HUES64 (cell line): Measurements from ENCODE around the gene KIAA1614.
A peak's percentile ranks its signal among the peaks of the same experiment; 100 is the strongest.

ENCODE experiments used
- H3K27ac ChIP-seq: 2 replicates; pipeline ENCODE4 v1.7.0; 2013; ENCODE audit warnings: low read depth, low read length, inconsistent platforms
- H3K27me3 ChIP-seq: 2 replicates; pipeline ENCODE4 v1.6.1; 2013; ENCODE audit warnings: mild to moderate bottlenecking, low read length; ENCODE audit not compliant: insufficient read depth
- H3K36me3 ChIP-seq: 2 replicates; pipeline ENCODE4 v1.6.1; 2013; ENCODE audit warnings: mild to moderate bottlenecking, low read length; ENCODE audit not compliant: insufficient read depth
- H3K4me1 ChIP-seq: 2 replicates; pipeline ENCODE4 v1.6.1; 2013; ENCODE audit warnings: mild to moderate bottlenecking, low read length, moderate library complexity; ENCODE audit not compliant: insufficient read depth
- H3K4me3 ChIP-seq: 2 replicates; pipeline ENCODE4 v1.5.1; 2013; ENCODE audit warnings: mild to moderate bottlenecking, low read length, moderate library complexity
- H3K9ac ChIP-seq: 2 replicates; pipeline ENCODE4 v1.6.1; 2013; ENCODE audit warnings: mild to moderate bottlenecking, low read depth, low read length
- H3K9me3 ChIP-seq: 2 replicates; pipeline ENCODE4 v1.6.1; 2013; ENCODE audit warnings: low read depth, low read length; ENCODE audit not compliant: insufficient read depth
- WGBS: fragments of 150-250, 120-280 bp; methylation state at CpG from one replicate; pipeline ENCODE4 v1.1.7; 2013; ENCODE audit warnings: missing lambda C conversion rate; 5-methylcytosine and 5-hydroxymethylcytosine counted together

The KIAA1614 gene

GRCh38 chr1:180920193-180920592 is 7.5 kb downstream of the KIAA1614 start:
- H3K27me3 ChIP-seq = no peaks in the 10 kb centered on the region
- no peak overlapping the region for H3K27ac ChIP-seq
- no peak overlapping the region for H3K9ac ChIP-seq
- WGBS = 91% methylated on average over 7 of the region's 7 CpGs
- peaks cover 28% of the 10 kb centered on the region for H3K4me1 ChIP-seq
- H3K9me3 ChIP-seq = no peaks in the 10 kb centered on the region
- H3K36me3 ChIP-seq = no peaks in the 10 kb centered on the region
- H3K4me3 ChIP-seq = no peak overlapping the region

GRCh38 chr1:180920702-180921101 is 8.0 kb downstream of the KIAA1614 start:
- no peaks in the 10 kb centered on the region for H3K27me3 ChIP-seq
- no peak overlapping the region for H3K27ac ChIP-seq
- WGBS = 82% methylated on average over 8 of the region's 8 CpGs
- H3K9me3 ChIP-seq = no peaks in the 10 kb centered on the region
- H3K36me3 ChIP-seq = no peaks in the 10 kb centered on the region
- H3K9ac ChIP-seq = no peak overlapping the region
- H3K4me1 ChIP-seq = peaks cover 33% of the 10 kb centered on the region
- H3K4me3 ChIP-seq = no peak overlapping the region

GRCh38 chr1:180921386-180921785 is 8.7 kb downstream of the KIAA1614 start:
- H3K36me3 ChIP-seq = no peaks in the 10 kb centered on the region
- H3K9me3 ChIP-seq = no peaks in the 10 kb centered on the region
- no peak overlapping the region for H3K9ac ChIP-seq
- H3K4me3 ChIP-seq = no peak overlapping the region
- H3K27ac ChIP-seq = no peak overlapping the region
- 83% methylated on average over 6 of the region's 6 CpGs for WGBS
- peaks cover 38% of the 10 kb centered on the region for H3K4me1 ChIP-seq
- H3K27me3 ChIP-seq = no peaks in the 10 kb centered on the region

GRCh38 chr1:180921891-180922630 is 9.4 kb downstream of the KIAA1614 start:
- H3K4me1 ChIP-seq = peaks cover 44% of the 10 kb centered on the region
- H3K36me3 ChIP-seq = no peaks in the 10 kb centered on the region
- no peak overlapping the region for H3K9ac ChIP-seq
- peak overlapping the region; percentile 82 for H3K27ac ChIP-seq
- H3K9me3 ChIP-seq = no peaks in the 10 kb centered on the region
- no peak overlapping the region for H3K4me3 ChIP-seq
- WGBS = 61% methylated on average over 20 of the region's 21 CpGs
- no peaks in the 10 kb centered on the region for H3K27me3 ChIP-seq

GRCh38 chr1:180922631-180923015 is 9.9 kb downstream of the KIAA1614 start:
- Histone ChIP-seq H3K9ac (no peak overlapping the region), H3K4me3 (no peak overlapping the region), H3K9me3 (no peaks in the 10 kb centered on the region), H3K4me1 (peaks cover 44% of the 10 kb centered on the region), H3K27ac (peak overlapping the region; percentile 82), H3K27me3 (no peaks in the 10 kb centered on the region), H3K36me3 (no peaks in the 10 kb centered on the region)
- 59% methylated on average over 8 of the region's 8 CpGs for WGBS

GRCh38 chr1:180923021-180923841 is 10.5 kb downstream of the KIAA1614 start:
- peak overlapping the region; percentile 90 for H3K27ac ChIP-seq
- peaks cover 44% of the 10 kb centered on the region for H3K4me1 ChIP-seq
- H3K36me3 ChIP-seq = no peaks in the 10 kb centered on the region
- peak overlapping the region; percentile 71 for H3K9ac ChIP-seq
- 17% methylated on average over 12 of the region's 13 CpGs for WGBS
- peak overlapping the region; percentile 33 for H3K4me3 ChIP-seq
- H3K9me3 ChIP-seq = no peaks in the 10 kb centered on the region
- no peaks in the 10 kb centered on the region for H3K27me3 ChIP-seq

- no peaks in the 10 kb centered on the region for H3K27me3 ChIP-seq
- peak overlapping the region; percentile 90; the same call in 1 of the 2 replicates for H3K27ac ChIP-seq
- H3K9me3 ChIP-seq = no peaks in the 10 kb centered on the region
- H3K36me3 ChIP-seq = no peaks in the 10 kb centered on the region
- H3K4me3 ChIP-seq = peak overlapping the region; percentile 33; the same call in 1 of the 2 replicates
- H3K4me1 ChIP-seq = peaks cover 44% of the 10 kb centered on the region
- 55% methylated on average over 4 of the region's 4 CpGs for WGBS
- H3K9ac ChIP-seq = peak overlapping the region; percentile 71
Observed at GRCh38 chr1:180923887-180924286, 11.2 kb downstream of the KIAA1614 start.

- Histone ChIP-seq H3K27ac (no peak overlapping the region), H3K9ac (no peak overlapping the region), H3K9me3 (no peaks in the 10 kb centered on the region), H3K4me1 (peaks cover 44% of the 10 kb centered on the region), H3K4me3 (no peak overlapping the region), H3K27me3 (no peaks in the 10 kb centered on the region), H3K36me3 (no peaks in the 10 kb centered on the region)
- WGBS = 87% methylated on average over 2 of the region's 2 CpGs
Observed at GRCh38 chr1:180924939-180925338, 12.2 kb downstream of the KIAA1614 start.

GRCh38 chr1:180925471-180926051 is 12.9 kb downstream of the KIAA1614 start:
- Histone ChIP-seq H3K36me3 (no peaks in the 10 kb centered on the region), H3K27ac (no peak overlapping the region), H3K4me3 (no peak overlapping the region), H3K9ac (no peak overlapping the region), H3K4me1 (peaks cover 44% of the 10 kb centered on the region), H3K9me3 (no peaks in the 10 kb centered on the region), H3K27me3 (no peaks in the 10 kb centered on the region)
- WGBS = 56% methylated on average over 7 of the region's 7 CpGs

- Histone ChIP-seq H3K4me3 (no peak overlapping the region), H3K27me3 (no peaks in the 10 kb centered on the region), H3K27ac (no peak overlapping the region), H3K36me3 (no peaks in the 10 kb centered on the region), H3K9ac (no peak overlapping the region), H3K9me3 (no peaks in the 10 kb centered on the region), H3K4me1 (peaks cover 44% of the 10 kb centered on the region)
- 81% methylated on average over 14 of the region's 14 CpGs for WGBS
Observed at GRCh38 chr1:180926164-180926981, 13.7 kb downstream of the KIAA1614 start.
